GM21529 (cell line): Measurements from ENCODE around the gene KRTAP4-4.
"Not testable (repeated sequence)": the region's sequence is repeated elsewhere in the genome, so short reads cannot be mapped to it uniquely, and the experiment has no call there.

Experiments used
- ATAC-seq: cut with Tn5 transposase; IDR thresholded peaks from one replicate; pipeline ENCODE4 v1.9.1; 2021; ENCODE audit not compliant: unreplicated experiment

KRTAP4-4 gene

DNA sequence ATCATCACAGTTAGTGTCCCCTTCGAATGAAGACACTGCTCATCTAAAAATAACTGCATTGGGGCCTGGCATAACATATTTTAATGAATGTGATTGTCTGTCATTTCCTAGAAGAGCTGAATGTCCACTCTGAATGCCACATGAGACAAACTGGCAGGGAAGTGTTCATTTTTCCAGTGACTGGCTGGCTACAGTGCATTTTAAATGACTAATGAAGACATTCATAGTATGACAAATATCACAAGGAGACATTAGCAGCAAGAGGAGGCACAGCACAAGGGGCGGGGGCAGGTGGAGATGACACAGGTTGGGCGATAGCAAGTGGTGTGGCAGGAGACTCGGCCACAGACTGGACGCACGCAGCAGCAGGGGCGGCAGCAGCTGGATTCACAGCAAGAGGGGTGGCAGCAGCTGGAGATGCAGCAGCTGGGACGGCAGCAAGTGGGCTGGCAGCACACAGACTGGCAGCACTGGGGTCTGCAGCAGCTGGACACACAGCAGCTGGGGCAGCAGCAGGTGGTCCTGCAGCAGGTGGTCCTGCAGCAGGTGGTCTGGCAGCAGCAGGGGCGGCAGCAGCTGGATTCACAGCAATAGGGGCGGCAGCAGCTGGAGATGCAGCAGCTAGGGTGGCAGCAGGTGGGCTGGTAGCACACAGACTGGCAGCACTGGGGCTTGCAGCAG lies 11.4 kb downstream of the KRTAP4-4 start:
- not testable (repeated sequence) for ATAC-seq

- ATAC-seq = no peak
Measured at GRCh38 chr17:41147531-41148204, 12.9 kb downstream of the KRTAP4-4 start.

GRCh38 chr17:41145261-41145660 lies 15.3 kb downstream of the KRTAP4-4 start:
- no peak for ATAC-seq

DNA sequence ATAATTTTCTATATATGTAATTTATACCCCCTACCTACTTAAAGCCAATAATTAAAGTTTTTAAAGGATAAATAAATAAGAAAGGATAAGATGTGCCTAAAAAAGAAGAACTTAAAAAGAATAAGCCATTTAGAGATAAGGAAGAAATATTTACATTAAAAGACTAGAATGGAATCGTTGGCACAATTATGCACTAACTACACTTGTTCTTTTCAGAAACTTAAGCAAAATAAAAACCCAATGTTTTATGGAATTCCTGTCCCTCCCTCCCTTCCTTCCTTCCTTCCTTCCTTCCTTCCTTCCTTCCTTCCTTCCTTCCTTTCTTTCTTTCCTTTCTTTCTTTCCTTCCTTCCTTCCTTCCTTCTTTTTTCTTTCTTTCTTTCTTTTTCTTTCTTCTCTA lies 15.7 kb downstream of the KRTAP4-4 start:
- no peak for ATAC-seq

GRCh38 chr17:41141361-41141760 lies 19.2 kb downstream of the KRTAP4-4 start:
- ATAC-seq = no peak

DNA sequence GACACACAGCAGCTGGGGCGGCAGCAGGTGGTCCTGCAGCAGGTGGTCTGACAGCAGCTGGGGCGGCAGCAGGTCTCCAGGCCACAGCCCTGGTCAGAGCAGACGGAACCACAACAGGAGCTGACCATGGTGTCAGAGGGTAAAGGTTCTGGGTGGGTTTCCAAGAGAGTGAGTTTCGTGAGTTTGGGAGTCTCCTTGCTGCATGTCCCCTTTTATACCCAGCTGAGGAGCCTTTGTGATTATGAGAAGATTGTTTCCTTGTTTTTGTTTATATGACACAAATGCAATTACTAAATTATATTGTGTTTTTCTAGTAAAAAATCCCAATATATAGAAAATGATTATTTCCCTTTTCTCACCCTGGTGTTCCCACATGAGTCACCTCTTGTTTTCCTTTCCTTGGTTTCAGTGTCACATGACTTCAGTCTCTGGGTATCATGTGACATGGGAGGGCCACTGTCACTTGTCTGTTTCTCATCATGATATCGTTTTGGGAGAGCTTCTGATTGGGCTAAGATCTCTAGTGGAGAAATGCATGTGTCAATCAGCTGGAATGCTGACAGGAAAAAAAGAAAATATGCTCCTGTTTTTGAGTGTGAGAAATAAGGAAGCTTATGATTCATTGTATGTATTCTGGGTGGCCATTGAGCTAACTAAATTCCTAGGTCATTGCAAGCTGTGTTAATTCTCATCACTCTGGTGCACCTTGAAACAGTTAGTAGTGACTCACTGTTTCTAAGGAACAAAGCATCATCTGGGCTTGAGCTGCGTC lies 20.0 kb downstream of the KRTAP4-4 start, which contains the start of gene KRTAP4-6:
Gene KRTAP4-6, minus strand, starts transcription at position 185 of the 772 bp plus-strand sequence. Its CDS starts 57 bp downstream, at position 128.
- no peak for ATAC-seq

DNA sequence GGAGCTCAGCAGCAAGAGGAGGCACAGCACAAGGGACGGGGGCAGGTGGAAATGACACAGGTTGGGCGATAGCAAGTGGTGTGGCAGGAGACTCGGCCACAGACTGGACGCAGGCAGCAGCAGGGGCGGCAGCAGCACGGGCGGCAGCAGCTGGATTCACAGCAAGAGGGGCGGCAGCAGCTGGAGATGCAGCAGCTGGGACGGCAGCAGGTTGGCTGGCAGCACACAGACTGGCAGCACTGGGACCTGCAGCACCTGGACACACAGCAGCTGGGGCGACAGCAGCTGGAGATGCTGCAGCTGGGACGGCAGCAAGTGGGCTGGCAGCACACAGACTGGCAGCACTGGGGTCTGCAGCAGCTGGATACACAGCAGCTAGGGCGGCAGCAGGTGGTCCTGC lies 20.7 kb downstream of the KRTAP4-4 start:
- not testable (repeated sequence) for ATAC-seq

DNA sequence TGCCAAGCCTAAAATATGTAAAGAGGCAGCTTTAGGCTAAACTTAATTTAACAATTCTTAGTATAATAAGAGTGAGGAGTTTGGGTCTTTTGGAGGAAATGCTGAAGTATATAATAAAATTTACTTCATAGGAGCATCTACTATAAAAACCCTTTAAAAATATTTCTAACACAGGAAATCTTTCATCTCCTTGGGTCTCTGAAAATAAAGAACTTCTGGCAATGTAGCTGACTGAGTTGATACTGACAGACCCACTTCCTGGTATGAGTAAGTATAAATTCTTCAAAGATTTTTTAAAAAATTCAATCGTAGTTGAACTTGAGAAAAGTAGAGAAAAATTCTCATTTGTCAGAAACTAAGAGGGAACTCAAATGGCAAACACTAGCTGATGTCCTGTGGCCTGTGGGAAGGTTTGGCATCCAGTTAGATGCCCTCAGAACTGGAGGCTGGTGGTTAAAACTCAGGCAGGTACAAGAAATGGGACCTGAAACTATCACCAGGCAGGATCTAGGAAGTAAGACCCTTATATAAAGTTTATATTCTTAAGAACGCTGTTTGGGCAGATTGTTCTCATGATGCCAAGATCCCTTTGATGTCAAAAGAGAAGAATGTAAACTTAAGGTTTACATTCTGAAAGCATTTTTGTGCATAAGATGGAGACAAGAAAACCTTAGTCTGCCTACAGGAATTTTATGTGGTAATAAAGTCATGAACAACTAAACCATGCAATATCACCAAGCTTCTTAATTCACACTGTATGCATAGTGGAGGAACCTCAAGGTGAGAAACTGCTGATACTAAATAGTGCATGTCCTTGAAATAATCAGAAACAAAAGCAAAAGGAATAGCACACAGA lies 26.4 kb downstream of the KRTAP4-4 start:
- ATAC-seq = no peak

DNA sequence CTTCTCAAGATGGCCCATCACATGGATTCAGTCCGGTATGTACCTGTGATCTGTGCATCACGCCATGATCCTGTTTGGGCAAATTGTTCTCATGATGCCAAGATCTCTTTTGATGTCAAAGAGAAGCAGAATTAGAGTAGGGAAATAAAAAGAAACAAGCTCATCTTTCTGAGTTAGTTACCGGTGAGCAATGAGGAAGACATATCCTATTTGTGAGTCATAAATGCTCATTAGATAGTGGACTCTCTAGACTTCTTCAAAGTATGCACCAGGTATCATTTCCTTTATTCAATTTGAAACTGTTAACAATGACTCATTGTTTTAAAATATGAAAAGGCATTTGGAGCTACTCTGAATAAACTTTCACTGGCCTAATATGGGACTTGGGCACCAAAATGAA lies 28.6 kb downstream of the KRTAP4-4 start:
- ATAC-seq = no peak

DNA sequence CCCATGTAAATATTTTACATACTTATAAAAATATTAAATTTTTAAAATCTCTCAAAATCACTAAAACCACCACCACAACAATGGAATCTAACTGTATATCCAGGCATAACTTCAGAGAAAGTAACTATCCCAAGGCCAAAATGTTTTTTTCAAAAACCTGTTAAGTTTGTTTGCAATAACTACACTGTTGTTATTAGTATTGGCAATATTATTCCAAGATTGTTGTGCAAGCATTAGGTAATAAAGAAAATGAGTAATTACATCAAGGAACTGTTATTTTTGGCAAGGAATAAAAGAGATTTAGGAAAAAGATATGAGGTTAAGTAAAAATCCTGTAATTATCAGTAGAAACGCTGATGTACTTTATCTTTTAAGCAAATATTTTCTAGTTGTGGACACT lies 33.2 kb downstream of the KRTAP4-4 start:
- no peak for ATAC-seq

GRCh38 chr17:41126412-41126811 lies 34.1 kb downstream of the KRTAP4-4 start:
- no peak for ATAC-seq

GRCh38 chr17:41125064-41125463 lies 35.5 kb downstream of the KRTAP4-4 start:
- no peak for ATAC-seq

DNA sequence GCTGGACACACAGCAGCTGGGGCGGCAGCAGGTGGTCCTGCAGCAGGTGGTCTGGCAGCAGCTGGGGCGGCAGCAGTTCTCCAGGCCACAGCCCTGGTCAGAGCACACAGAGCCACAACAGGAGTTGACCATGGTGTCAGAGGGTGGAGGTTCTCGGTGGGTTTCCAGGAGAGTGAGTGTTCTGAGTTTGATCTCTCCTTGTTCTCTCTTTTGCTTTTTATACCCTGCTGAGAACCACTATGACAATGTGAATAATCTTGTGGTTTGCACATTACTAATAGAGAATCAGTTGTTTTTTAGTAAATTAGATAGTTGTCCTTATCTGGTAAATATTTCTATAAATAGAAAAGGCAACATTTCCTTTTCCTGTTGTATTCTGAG lies 36.6 kb downstream of the KRTAP4-4 start, which contains the start of gene KRTAP4-12:
Gene KRTAP4-12, minus strand, starts transcription at position 192 of the 381 bp plus-strand sequence. Its CDS starts 60 bp downstream, at position 132.
- not testable (repeated sequence) for ATAC-seq

GRCh38 chr17:41123292-41123990 lies 37.1 kb downstream of the KRTAP4-4 start:
- not testable (repeated sequence) for ATAC-seq

DNA sequence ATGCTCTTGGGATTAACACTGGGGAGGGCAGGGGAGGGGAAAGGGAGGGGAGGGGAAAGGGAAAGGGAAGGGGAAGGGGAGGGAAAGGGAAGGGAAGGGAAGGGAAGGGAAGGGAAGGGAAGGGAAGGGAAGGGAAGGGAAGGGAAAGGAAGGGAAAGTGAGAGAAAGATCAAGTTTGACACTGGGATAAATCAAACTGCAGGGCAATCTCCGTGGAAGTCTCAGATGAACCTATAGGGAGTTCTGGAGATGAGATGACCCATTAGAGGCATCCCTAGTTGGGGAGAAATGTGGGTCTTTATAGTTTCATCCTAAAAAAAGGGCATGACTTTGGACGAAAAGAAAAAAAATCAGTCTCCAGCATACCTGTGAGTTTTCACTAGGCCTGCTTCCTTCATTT lies 38.8 kb downstream of the KRTAP4-4 start:
- ATAC-seq = no peak

- ATAC-seq = not testable (repeated sequence)
Measured at GRCh38 chr17:41119696-41120690, 40.6 kb downstream of the KRTAP4-4 start.

- ATAC-seq = no peak
Measured at GRCh38 chr17:41118721-41119120, 41.8 kb downstream of the KRTAP4-4 start.

- not testable (repeated sequence) for ATAC-seq
Measured at GRCh38 chr17:41117846-41118386, 42.6 kb downstream of the KRTAP4-4 start, which contains the start of gene KRTAP4-11. KRTAP4-11 (minus strand) TSS chr17:41118373; CDS start chr17:41118315, 58 bp downstream.
